HUES6 (cell line): ENCODE results near the gene PKNOX2.

Experiments
- H3K27ac ChIP-seq: 2 replicates; pipeline ENCODE4 v1.7.0; 2013; ENCODE audit warnings: low read depth, mild to moderate bottlenecking, low read length, inconsistent platforms
- H3K27me3 ChIP-seq: 2 replicates; pipeline ENCODE4 v1.6.1; 2013; ENCODE audit warnings: low read length; ENCODE audit not compliant: control insufficient read depth, insufficient read depth
- H3K36me3 ChIP-seq: 2 replicates; pipeline ENCODE4 v1.6.1; 2013; ENCODE audit warnings: low read length; ENCODE audit not compliant: control insufficient read depth, insufficient read depth
- H3K4me1 ChIP-seq: 2 replicates; pipeline ENCODE4 v1.6.1; 2013; ENCODE audit warnings: low read length; ENCODE audit not compliant: control insufficient read depth, insufficient read depth
- H3K4me3 ChIP-seq: 2 replicates; pipeline ENCODE4 v1.5.1; 2013; ENCODE audit warnings: low read depth, low read length
- H3K9ac ChIP-seq: one replicate; pipeline ENCODE4 v1.6.1; 2013; ENCODE audit warnings: mild to moderate bottlenecking, low read length
- H3K9me3 ChIP-seq: 2 replicates; pipeline ENCODE4 v1.6.1; 2013; ENCODE audit warnings: low read depth, low read length; ENCODE audit not compliant: control insufficient read depth, insufficient read depth

Gene PKNOX2

DNA sequence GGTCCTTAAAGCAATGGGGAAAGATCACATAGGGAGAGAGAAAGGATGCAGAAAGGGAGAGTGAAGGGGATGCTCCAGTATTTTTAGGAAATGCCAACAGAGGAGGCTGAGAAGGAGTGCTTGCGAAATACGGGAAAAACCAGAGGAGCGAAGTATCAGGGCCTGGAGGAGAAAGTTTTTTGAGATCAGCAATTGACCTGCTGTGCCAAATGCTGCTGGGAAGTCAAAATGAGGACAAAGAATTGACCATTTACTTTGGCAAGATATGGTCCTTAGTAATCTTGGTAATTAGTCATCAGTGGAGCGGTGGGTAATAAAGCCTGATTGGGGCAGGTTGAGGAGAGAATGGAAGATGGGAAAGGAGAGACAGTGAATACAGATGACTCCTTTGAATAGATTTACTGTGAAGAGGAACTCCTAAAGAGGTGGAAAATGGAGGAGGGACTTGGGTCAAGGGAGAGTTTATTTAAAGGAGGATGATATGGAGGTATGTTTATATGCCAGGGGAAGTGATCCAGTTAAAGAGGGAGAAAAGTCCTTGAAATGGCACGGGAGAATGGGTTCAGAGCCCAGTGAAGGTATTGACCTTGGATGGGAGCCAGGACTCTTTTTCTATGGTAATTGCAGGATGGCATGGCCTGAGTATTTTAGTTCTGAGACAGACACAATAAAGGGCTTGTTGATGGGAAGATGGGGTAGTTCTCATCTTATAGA, 111.5 kb downstream of the PKNOX2 start:
- no peak overlapping the region for H3K4me3 ChIP-seq
- no peak overlapping the region for H3K9ac ChIP-seq
- no peaks in the 10 kb centered on the region for H3K9me3 ChIP-seq
- no peaks in the 10 kb centered on the region for H3K36me3 ChIP-seq
- H3K27me3 ChIP-seq: no peaks in the 10 kb centered on the region
- H3K4me1 ChIP-seq: peaks cover 15% of the 10 kb centered on the region; the same call in 1 of the 2 replicates
- H3K27ac ChIP-seq: no peak overlapping the region

DNA sequence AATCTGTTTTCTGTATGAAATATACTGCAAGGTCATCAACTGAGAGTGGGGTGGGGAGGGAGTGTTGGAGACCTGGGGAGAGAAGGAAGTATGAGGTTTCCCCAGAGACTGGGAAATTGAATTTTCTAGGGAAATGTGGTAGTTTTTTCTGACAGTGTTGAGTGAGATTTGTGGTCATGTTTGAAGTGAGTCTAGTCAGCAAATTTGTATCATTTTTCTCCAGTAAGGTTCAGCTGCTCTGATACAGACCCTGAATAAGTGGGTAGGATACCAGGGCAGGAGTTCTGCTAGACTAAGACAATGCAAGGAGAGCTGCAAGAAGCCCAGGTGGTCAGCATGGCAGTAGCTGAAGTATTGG, 112.0 kb downstream of the PKNOX2 start:
- Histone ChIP-seq H3K36me3 (no peaks in the 10 kb centered on the region), H3K27me3 (no peaks in the 10 kb centered on the region), H3K4me3 (no peak overlapping the region), H3K9me3 (no peaks in the 10 kb centered on the region), H3K27ac (no peak overlapping the region), H3K9ac (no peak overlapping the region), H3K4me1 (peaks cover 15% of the 10 kb centered on the region; the same call in 1 of the 2 replicates)

DNA sequence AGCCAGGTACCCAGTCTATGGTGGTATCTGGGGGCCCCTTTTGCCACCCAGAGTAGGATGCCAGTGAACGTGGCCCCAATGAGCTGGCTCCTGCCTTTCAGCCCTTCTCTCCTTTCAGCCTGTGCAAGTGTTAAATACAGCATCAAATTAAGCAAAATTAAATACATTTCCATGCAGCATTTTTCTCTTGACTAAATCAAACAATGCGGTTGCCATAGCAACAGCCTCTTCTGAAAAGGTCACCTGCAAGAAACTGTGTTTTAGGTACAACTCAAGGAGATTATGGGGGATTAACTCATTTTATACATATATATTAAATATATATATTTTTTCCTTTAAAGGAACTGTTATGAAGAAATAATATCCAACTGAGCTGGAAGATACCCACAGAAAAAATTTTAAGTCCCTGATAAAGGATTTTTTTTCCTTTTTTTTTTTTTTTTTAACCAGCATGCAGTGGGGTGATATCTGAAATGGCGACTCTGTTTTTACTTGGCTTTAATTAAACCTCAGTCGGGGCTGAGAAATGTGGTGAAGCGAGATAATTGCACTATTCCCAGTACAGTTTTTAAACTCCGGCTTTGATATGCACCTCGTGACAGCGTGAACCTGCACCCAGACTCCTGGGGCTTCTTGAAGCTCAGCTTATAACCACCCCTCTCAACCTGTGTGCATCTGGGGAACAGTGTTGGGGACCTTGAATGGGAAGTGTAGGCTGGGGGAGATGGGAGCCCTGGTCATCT, 115.3 kb downstream of the PKNOX2 start:
- H3K9ac ChIP-seq: no peak overlapping the region
- no peaks in the 10 kb centered on the region for H3K36me3 ChIP-seq
- H3K9me3 ChIP-seq: no peaks in the 10 kb centered on the region
- H3K27ac ChIP-seq: no peak overlapping the region
- H3K4me3 ChIP-seq: no peak overlapping the region
- H3K4me1 ChIP-seq: no peaks in the 10 kb centered on the region
- H3K27me3 ChIP-seq: no peaks in the 10 kb centered on the region

DNA sequence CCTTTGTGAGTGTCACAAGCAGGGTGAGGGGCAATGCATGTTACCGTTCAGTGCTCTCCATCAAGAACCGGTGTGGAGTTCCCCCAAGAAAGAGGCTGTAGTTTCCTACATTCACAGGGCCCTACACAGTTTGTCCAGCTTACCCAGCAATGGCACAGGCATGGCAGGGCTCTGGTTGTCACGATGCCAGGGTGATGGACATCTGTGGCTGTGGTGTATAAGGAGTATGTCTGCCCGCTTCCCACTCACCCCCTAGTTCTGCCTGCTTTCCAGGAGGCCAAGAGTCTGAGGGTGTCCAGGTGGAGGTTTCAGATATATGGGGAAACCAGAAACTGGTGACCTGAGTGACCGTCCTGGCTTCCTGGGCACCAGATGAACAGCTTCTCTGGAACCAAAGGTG, 116.1 kb downstream of the PKNOX2 start:
- Histone ChIP-seq H3K27me3 (no peaks in the 10 kb centered on the region), H3K9ac (no peak overlapping the region), H3K4me3 (no peak overlapping the region), H3K9me3 (no peaks in the 10 kb centered on the region), H3K27ac (no peak overlapping the region), H3K4me1 (no peaks in the 10 kb centered on the region), H3K36me3 (no peaks in the 10 kb centered on the region)

DNA sequence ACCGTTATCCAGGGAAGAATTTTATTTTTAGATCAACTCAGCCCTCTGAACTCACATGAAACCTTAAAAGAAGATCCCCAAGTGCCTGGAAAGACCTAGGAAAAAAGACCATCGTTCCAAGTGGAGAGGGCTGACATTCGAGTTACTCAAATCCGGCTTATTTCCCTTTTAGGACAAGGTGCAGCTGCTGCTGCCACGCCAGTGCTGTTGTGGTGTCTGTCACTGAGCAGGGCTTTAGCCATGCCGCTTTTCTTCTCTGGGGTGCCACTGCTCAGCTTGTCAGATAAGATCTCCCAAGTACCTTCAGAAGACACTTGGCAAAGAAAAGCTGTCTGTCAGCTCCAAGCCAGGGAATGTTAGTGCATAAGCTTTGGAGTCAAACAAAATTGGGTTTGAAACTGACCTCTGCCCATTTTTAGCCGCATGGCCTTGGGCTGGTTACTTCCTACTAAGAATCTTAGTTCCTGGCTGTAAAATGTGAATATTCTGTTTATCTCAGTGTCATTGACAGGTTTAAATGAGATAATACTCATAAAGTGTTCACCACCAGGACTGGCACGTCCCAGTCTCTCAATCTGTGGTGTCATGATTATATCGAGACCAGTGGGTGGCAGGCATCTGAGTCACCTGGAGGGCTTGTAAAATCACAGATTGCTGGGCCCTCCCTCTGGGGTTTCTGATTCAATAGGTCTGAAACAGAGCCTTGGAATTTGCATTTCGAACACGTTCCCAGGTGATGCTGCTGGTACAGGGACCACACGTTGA, 117.5 kb downstream of the PKNOX2 start:
- Histone ChIP-seq H3K4me1 (peaks cover 11% of the 10 kb centered on the region), H3K9ac (no peak overlapping the region), H3K27ac (no peak overlapping the region), H3K36me3 (no peaks in the 10 kb centered on the region), H3K27me3 (no peaks in the 10 kb centered on the region), H3K9me3 (no peaks in the 10 kb centered on the region), H3K4me3 (no peak overlapping the region)

DNA sequence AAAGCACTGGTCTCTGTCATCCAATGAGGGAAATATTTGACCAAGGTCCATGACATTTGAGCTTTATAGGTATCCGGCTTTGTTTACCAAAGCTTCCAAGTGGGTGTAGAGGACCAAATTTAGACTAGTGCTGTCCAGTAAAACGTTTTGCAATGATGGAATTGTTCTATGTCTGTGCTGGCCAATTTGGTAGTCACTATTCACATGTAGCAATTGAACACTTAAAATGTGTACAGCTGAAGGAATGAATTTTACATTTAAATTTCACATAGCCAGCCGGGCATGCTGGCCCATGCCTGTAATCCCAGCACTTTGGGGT, 118.0 kb downstream of the PKNOX2 start:
- Histone ChIP-seq H3K36me3 (no peaks in the 10 kb centered on the region), H3K9me3 (no peaks in the 10 kb centered on the region), H3K4me1 (peaks cover 16% of the 10 kb centered on the region), H3K9ac (no peak overlapping the region), H3K4me3 (no peak overlapping the region), H3K27ac (no peak overlapping the region), H3K27me3 (no peaks in the 10 kb centered on the region)

DNA sequence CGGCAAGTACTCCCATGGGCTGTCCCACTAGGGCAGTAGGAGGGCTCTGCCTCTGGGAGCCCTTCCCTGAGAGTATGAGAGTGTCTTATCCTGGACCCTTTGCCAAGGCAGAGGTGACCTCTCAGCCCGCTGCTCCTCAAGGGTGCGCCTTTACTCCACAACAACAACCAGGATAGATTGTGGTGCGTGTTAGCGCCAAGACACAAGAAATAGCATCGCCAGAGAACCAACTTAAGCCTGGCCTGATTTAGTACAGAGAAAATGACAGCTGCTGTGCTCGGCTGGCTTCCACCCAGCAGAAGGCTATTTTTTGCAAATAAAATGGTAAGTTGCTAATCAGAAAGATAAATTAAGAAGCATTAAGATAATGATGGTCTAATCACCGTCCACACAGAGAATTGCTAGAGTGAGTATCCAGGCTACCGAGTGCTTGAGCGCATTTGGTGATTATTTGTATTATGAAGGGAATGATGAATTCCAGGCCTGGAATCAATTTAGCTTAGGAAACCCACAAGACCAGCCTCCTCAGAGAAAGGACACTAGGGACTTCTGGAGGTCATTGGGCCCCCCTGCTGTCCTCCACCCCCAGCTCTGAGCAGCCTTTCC, 119.8 kb downstream of the PKNOX2 start:
- H3K4me3 ChIP-seq: no peak overlapping the region
- H3K4me1 ChIP-seq: peaks cover 22% of the 10 kb centered on the region
- H3K27me3 ChIP-seq: peaks cover 3% of the 10 kb centered on the region; the same call in 1 of the 2 replicates
- no peak overlapping the region for H3K27ac ChIP-seq
- H3K9ac ChIP-seq: no peak overlapping the region
- no peaks in the 10 kb centered on the region for H3K36me3 ChIP-seq
- no peaks in the 10 kb centered on the region for H3K9me3 ChIP-seq

DNA sequence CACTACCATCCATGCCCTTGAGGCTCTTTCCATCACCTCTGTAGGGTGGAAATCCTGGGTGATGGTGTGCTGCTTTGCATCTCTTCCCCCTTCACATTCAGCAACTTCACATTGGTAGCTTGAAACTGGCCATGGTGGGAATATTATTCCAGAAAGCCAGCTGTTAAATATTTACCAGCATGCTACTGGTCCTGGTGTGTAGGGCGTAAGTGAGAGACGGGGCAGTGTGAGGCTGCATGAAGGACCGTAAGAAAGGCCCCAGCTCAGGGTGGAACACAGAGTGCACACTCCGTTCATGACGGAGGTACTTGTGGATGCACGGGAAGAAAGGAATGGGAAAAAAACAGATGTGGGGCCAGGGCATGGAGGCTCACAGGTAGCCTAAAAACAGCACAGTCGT, 121.3 kb downstream of the PKNOX2 start:
- peaks cover 3% of the 10 kb centered on the region; the same call in 1 of the 2 replicates for H3K27me3 ChIP-seq
- peaks cover 22% of the 10 kb centered on the region for H3K4me1 ChIP-seq
- H3K4me3 ChIP-seq: no peak overlapping the region
- H3K36me3 ChIP-seq: no peaks in the 10 kb centered on the region
- no peak overlapping the region for H3K9ac ChIP-seq
- H3K27ac ChIP-seq: no peak overlapping the region
- H3K9me3 ChIP-seq: no peaks in the 10 kb centered on the region

DNA sequence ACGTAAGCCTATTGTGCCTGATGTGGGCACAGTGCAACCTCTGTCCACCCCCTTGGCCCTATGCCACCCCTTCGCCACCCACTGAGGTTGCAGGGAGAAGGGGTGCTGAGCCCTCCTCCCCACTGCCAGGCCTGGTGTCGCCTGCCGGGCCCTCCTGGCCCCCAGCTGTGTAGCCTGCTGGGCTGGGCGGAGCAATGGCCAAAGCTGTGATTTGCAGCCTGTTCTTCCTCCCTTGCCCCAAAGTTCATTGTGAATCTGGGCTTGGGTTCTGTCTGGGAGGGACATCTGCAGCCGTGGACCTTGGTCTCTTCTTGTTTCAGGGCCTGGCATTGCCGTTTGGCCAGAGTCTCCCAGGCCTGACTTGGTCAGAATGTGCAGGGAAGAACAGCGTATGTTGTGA, 121.9 kb downstream of the PKNOX2 start:
- peak overlapping the region; percentile 17 for H3K9ac ChIP-seq
- peaks cover 22% of the 10 kb centered on the region for H3K4me1 ChIP-seq
- H3K9me3 ChIP-seq: no peaks in the 10 kb centered on the region
- no peaks in the 10 kb centered on the region for H3K36me3 ChIP-seq
- peaks cover 3% of the 10 kb centered on the region; the same call in 1 of the 2 replicates for H3K27me3 ChIP-seq
- no peak overlapping the region for H3K4me3 ChIP-seq
- no peak overlapping the region for H3K27ac ChIP-seq

DNA sequence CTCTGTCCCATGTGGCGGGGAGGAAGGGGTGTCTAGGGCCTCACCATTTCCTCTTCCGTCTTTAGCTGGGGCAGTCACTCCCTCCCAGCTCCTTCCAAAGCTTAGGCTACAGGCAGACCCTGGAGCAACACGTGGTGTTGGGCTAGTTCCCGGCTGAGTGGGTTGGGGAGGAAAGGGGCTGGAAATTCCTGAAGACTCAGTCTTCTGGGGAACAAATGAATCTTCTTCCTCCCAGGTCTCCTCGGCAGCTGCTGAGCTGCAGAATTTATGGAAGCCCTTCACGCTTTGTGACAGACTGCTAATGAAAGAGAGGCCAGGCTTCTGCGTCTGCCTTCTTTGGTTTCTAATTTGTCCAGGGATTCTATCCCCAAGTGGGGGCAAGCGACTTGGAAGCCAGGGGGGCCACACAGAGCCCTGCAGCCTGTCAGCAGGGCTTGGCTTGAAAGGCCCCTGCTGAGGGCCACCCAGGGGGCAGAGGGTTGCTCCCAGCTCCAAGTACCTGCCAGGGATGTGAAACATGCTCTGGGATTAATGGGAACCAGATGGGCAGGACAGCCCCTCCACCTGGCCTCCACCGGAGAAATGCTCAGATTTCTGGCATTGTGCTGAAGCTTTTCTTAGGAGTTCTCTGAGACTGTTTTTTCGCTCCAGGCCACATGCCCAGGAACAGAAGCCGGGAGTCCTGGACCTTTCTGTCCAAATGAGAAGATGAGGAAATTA, 123.1 kb downstream of the PKNOX2 start:
- H3K4me1 ChIP-seq: peaks cover 22% of the 10 kb centered on the region
- no peak overlapping the region for H3K27ac ChIP-seq
- peak overlapping the region; percentile 12 for H3K9ac ChIP-seq
- no peak overlapping the region for H3K4me3 ChIP-seq
- no peaks in the 10 kb centered on the region for H3K36me3 ChIP-seq
- H3K27me3 ChIP-seq: peaks cover 3% of the 10 kb centered on the region; the same call in 1 of the 2 replicates
- no peaks in the 10 kb centered on the region for H3K9me3 ChIP-seq
